ENCODE results near the gene MAPK10.
"Not testable (repeated sequence)": the region's sequence is repeated elsewhere in the genome, so short reads cannot be mapped to it uniquely, and the experiment has no call there.

Gene MAPK10

DNA sequence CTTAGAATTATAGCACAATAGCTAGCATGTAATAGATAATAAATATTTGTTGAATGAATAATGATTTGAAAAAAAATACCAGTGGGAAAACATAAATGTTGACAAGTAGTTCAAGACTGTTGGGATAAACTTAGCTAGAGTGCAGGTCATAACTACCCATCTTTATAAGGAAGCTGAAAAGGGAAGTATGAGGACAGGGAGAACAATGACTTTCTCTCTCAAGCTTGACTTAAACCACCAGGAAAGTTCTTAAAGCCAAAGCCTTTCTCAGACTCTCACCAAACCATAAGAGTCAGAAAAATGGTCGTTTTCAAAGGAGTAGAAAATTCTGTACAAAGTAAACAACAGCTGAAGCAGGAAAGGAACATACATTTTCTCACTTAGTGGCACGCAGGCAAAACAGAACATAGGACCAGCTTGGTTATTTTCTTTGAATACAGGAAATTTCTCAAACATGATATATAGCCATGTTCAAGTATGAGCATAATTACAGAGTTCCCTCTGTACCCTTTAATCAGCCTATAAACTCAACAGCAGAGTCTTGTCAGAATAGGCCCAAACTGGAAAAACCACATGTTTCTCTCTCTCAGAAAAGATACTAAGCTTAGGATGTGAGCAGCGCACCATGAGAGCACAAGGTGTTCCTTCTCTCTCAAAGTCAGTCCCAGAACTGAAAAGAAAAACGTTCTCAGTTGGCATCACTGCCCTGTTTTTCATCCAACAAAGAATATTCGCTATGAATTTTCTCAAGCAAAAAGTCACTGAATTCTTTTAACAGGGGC lies 28.7 kb downstream of the MAPK10 start:
- Histone ChIP-seq H3K36me3 (ENCODE audit: insufficient read depth, low read length) (peaks cover 30% of the 10 kb centered on the region), H2AFZ (ENCODE audit: low read depth, low read length) (no peak overlapping the region), H3K27me3 (ENCODE audit: insufficient read depth, low read length) (no peaks in the 10 kb centered on the region), H3K4me1 (ENCODE audit: insufficient read depth, low read length) (no peaks in the 10 kb centered on the region), H3K4me3 (ENCODE audit: low read length) (no peak overlapping the region), H3K9me3 (ENCODE audit: low read length) (peaks cover 2% of the 10 kb centered on the region)

DNA sequence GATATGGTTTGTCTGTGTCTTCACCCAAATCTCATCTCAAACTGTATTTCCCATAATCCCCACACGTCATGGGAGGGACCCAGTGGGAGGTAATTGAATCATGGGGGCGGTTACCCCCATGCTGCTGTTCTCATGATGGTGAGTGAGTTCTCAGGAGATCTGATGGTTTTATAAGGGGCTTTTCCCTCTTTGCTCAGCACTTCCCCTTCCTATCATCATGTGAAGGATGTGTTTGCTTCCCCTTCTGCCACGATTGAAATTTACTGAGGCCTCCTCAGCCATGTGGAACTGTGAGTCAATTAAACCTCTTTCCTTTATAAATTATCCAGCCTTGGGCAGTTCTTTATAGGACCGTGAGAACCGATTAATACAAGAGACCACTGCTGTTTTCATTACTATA lies 29.4 kb downstream of the MAPK10 start:
- H3K4me1 ChIP-seq (ENCODE audit: insufficient read depth, low read length); H3K4me3 ChIP-seq (ENCODE audit: low read length); H2AFZ ChIP-seq (ENCODE audit: low read depth, low read length); H3K9me3 ChIP-seq (ENCODE audit: low read length); H3K27me3 ChIP-seq (ENCODE audit: insufficient read depth, low read length): not testable (repeated sequence)
- H3K36me3 ChIP-seq (ENCODE audit: insufficient read depth, low read length) = peaks cover 25% of the 10 kb centered on the region

DNA sequence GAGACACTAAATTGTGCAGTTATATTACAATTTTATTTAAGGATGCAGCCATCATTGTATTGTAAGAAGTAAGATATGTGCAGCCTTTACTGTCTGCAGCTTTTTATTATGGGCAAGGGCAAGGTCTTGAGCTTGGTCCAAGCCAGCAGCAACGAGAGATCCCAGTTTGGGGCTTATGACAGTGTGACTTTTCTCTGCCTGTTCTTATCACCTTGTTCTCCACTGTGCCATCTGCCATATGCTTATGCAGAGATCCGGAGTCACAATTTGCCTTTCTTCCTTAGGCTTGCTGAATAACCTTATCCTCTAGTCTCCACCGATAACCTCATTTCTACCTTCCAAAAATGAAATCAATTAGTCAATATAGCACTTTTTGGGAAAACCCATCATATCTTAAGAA lies 30.4 kb downstream of the MAPK10 start:
- H3K4me3 ChIP-seq (ENCODE audit: low read length) = no peak overlapping the region
- H3K4me1 ChIP-seq (ENCODE audit: insufficient read depth, low read length) = no peaks in the 10 kb centered on the region
- no peaks in the 10 kb centered on the region for H3K27me3 ChIP-seq (ENCODE audit: insufficient read depth, low read length)
- no peak overlapping the region for H2AFZ ChIP-seq (ENCODE audit: low read depth, low read length)
- peaks cover 18% of the 10 kb centered on the region for H3K36me3 ChIP-seq (ENCODE audit: insufficient read depth, low read length)
- no peaks in the 10 kb centered on the region for H3K9me3 ChIP-seq (ENCODE audit: low read length)

DNA sequence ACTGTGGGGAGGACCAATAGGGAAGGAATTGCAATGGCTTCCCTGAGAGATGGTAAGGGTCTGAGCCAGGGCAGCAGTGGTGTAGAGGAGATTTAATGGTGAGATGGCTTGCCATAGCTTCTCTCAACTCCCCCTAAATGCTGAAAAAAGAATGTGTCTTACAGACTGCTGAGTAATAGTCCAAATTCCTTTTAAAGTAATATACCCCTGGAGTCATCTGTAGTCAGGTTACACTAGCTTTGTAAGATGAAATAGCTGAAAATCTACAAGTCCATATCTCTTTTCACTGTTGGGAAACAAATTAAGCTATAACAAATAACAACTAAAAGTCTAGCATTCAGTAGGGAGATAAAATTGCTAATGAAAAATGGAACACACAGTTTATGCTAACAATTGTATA lies 33.5 kb downstream of the MAPK10 start:
- Histone ChIP-seq H3K4me1 (ENCODE audit: insufficient read depth, low read length) (no peaks in the 10 kb centered on the region), H3K9me3 (ENCODE audit: low read length) (peaks cover 5% of the 10 kb centered on the region), H3K27me3 (ENCODE audit: insufficient read depth, low read length) (no peaks in the 10 kb centered on the region), H3K4me3 (ENCODE audit: low read length) (no peak overlapping the region), H2AFZ (ENCODE audit: low read depth, low read length) (no peak overlapping the region), H3K36me3 (ENCODE audit: insufficient read depth, low read length) (peaks cover 14% of the 10 kb centered on the region)

DNA sequence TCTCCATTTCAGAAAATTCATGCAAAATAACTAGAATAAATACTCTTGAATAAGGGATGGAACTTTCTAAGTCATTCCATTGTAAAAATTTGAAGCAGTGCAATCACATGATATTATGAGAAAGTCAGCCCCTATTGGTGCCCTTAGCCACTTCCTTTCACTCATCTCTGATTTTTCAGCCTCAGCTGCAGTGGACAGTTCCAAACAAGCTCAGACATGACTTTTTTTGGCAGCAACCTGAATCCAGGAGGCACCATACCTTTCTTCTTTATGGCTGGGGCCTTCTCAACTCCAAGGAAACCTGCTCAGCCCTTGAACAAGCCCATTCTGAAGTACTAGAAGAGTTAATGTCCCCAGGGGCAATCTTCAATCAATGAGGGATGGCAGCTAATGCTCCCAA lies 40.5 kb downstream of the MAPK10 start:
- Histone ChIP-seq H3K36me3 (ENCODE audit: insufficient read depth, low read length) (peaks cover 10% of the 10 kb centered on the region), H3K4me1 (ENCODE audit: insufficient read depth, low read length) (no peaks in the 10 kb centered on the region), H3K4me3 (ENCODE audit: low read length) (no peak overlapping the region), H3K9me3 (ENCODE audit: low read length) (peaks cover 7% of the 10 kb centered on the region), H3K27me3 (ENCODE audit: insufficient read depth, low read length) (no peaks in the 10 kb centered on the region), H2AFZ (ENCODE audit: low read depth, low read length) (no peak overlapping the region)

DNA sequence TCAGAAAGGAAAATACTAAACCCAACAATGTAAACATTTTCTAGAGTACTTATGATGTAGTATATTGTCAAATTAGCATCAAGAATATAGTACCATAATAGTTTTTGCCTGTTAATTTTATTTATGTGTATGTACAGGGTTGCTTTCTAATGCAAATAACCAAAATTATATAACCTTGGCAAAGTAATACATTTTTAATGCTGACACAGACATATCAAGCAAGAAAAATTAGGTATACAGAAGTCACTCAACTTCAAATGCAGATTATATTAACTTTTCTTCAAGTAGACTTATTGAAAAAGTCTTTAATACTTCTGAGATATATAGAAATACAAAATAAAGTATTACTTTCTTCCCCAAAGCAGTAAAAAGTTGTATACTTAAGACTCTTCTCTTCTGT lies 44.3 kb downstream of the MAPK10 start:
- Histone ChIP-seq H3K4me3 (ENCODE audit: low read length) (no peak overlapping the region), H2AFZ (ENCODE audit: low read depth, low read length) (no peak overlapping the region), H3K27me3 (ENCODE audit: insufficient read depth, low read length) (no peaks in the 10 kb centered on the region), H3K36me3 (ENCODE audit: insufficient read depth, low read length) (peaks cover 9% of the 10 kb centered on the region), H3K4me1 (ENCODE audit: insufficient read depth, low read length) (no peaks in the 10 kb centered on the region), H3K9me3 (ENCODE audit: low read length) (peaks cover 2% of the 10 kb centered on the region)

DNA sequence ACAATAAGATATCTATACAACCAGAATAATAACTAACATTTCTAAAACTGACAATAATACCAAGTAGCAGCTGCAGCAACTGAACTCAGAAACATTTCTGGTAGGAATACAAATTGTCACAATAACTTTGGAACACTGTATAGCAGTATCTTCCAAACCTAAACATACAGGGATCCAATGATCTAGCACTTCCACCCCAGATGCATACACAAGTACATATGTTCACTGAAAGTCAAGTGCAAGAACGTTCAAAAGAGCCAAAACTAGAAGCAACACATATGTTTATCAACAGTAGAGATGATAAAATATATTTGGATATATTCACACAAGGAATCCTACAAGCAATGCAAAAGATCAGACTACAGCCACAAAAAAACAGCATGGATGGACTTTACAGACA lies 46.2 kb downstream of the MAPK10 start:
- no peaks in the 10 kb centered on the region for H3K4me1 ChIP-seq (ENCODE audit: insufficient read depth, low read length)
- no peak overlapping the region for H2AFZ ChIP-seq (ENCODE audit: low read depth, low read length)
- H3K9me3 ChIP-seq (ENCODE audit: low read length) = no peaks in the 10 kb centered on the region
- H3K4me3 ChIP-seq (ENCODE audit: low read length) = no peak overlapping the region
- H3K27me3 ChIP-seq (ENCODE audit: insufficient read depth, low read length) = no peaks in the 10 kb centered on the region
- H3K36me3 ChIP-seq (ENCODE audit: insufficient read depth, low read length) = peaks cover 5% of the 10 kb centered on the region

DNA sequence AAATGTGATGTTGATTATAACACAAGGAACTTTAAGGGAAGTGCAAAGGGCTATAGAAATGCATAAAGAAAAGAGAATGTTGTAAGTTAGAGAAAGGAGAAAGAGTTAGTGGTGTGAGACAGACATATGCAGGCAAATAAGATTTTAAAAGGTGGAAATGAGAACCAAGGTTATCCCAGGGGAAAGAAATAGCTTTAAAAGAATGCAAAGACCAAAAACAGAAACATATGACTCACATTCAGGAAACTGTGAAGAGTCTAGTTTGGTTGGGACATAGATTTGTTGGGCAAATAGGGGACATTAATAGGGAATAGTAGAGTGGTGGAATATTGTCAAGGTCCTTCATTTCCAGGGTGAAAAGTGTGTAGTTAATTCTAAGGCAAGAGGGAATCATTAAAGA lies 52.4 kb downstream of the MAPK10 start:
- H3K9me3 ChIP-seq (ENCODE audit: low read length) = peaks cover 9% of the 10 kb centered on the region
- peaks cover 8% of the 10 kb centered on the region for H3K36me3 ChIP-seq (ENCODE audit: insufficient read depth, low read length)
- H3K27me3 ChIP-seq (ENCODE audit: insufficient read depth, low read length) = no peaks in the 10 kb centered on the region
- peaks cover 2% of the 10 kb centered on the region for H3K4me1 ChIP-seq (ENCODE audit: insufficient read depth, low read length)
- no peak overlapping the region for H3K4me3 ChIP-seq (ENCODE audit: low read length)
- H2AFZ ChIP-seq (ENCODE audit: low read depth, low read length) = no peak overlapping the region

DNA sequence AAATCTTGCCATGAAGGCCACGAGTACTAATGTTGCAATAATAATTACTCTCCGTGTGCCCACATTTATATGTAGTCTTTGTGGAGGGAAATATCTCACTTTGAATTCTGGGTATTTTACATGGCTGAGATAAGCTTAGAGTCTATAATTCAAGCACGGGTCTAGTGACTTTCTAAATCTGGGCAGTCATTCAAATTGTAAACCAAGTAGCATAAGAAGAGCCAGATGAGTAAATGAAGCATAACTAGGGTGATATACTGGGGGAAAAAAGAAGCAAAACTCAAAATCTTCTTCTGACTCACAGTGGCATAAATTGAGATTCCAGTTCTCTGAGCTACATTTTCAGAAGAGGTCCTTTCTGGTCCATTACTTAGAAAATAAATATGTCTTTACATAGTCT lies 53.0 kb downstream of the MAPK10 start:
- no peaks in the 10 kb centered on the region for H3K27me3 ChIP-seq (ENCODE audit: insufficient read depth, low read length)
- H2AFZ ChIP-seq (ENCODE audit: low read depth, low read length) = no peak overlapping the region
- peaks cover 4% of the 10 kb centered on the region for H3K4me1 ChIP-seq (ENCODE audit: insufficient read depth, low read length)
- peaks cover 12% of the 10 kb centered on the region for H3K9me3 ChIP-seq (ENCODE audit: low read length)
- peaks cover 8% of the 10 kb centered on the region for H3K36me3 ChIP-seq (ENCODE audit: insufficient read depth, low read length)
- no peak overlapping the region for H3K4me3 ChIP-seq (ENCODE audit: low read length)

DNA sequence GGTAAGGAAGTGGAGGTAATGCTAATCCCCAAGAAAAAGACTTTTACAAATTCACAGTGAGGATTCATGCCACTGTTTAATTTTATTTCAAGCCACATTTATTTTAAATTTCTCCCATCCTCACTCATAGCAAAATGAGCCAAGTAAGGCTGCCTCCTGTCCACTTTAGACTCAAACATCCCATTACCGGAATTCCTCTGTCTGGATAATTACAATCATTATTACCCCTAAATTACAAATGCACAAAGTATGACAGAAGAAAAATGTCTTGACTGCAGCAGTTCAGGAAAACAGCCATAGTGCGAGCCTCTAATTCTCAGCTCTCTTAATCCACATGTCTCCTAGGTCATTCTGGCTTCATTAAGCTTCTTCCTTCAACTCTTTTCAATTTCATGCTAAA lies 57.0 kb downstream of the MAPK10 start:
- H3K27me3 ChIP-seq (ENCODE audit: insufficient read depth, low read length) = no peaks in the 10 kb centered on the region
- H2AFZ ChIP-seq (ENCODE audit: low read depth, low read length) = no peak overlapping the region
- peaks cover 4% of the 10 kb centered on the region for H3K4me1 ChIP-seq (ENCODE audit: insufficient read depth, low read length)
- no peak overlapping the region for H3K4me3 ChIP-seq (ENCODE audit: low read length)
- H3K36me3 ChIP-seq (ENCODE audit: insufficient read depth, low read length) = peaks cover 18% of the 10 kb centered on the region
- H3K9me3 ChIP-seq (ENCODE audit: low read length) = peaks cover 24% of the 10 kb centered on the region

DNA sequence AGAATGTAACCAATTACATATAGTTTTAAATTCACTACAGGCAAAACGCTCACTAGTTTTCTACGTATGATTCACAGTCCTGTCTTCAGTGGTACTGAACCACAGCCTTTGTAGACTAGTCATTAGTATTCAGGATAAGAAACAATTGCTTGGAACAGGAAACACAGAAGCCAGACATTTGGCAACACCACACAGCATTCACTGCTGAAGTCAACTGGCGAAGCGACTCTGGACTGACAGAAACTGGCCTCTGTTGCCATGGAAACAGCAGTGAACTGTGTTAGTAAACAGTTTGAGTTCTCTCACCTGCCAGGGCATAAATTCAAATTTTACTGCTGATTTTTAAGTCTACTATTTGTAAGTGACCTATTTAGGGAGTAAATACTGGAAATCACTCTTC lies 57.6 kb downstream of the MAPK10 start:
- Histone ChIP-seq H3K36me3 (ENCODE audit: insufficient read depth, low read length) (peaks cover 19% of the 10 kb centered on the region), H3K4me1 (ENCODE audit: insufficient read depth, low read length) (peaks cover 3% of the 10 kb centered on the region), H2AFZ (ENCODE audit: low read depth, low read length) (no peak overlapping the region), H3K9me3 (ENCODE audit: low read length) (peaks cover 25% of the 10 kb centered on the region), H3K27me3 (ENCODE audit: insufficient read depth, low read length) (no peaks in the 10 kb centered on the region), H3K4me3 (ENCODE audit: low read length) (no peak overlapping the region)

DNA sequence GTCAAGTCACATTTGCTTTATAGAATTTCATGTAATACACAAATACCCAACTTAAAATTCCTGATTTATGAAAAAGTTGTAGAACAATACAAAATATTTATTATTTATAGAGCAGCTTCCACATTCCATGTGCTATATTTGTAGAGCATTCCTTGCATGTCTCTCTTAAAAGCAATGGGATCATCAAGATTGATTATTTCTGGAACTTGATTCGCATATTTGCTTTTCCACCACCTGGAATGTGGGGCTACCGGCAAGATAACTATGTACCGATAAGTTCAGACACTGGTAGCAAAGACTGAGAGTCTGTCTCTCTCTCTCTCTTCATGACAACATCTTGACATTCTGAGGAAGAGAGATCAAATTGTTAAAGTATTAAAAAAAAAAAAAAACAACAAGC lies 59.3 kb downstream of the MAPK10 start:
- H3K4me3 ChIP-seq (ENCODE audit: low read length) = no peak overlapping the region
- peaks cover 24% of the 10 kb centered on the region for H3K9me3 ChIP-seq (ENCODE audit: low read length)
- H3K4me1 ChIP-seq (ENCODE audit: insufficient read depth, low read length) = peaks cover 2% of the 10 kb centered on the region
- H3K27me3 ChIP-seq (ENCODE audit: insufficient read depth, low read length) = no peaks in the 10 kb centered on the region
- H3K36me3 ChIP-seq (ENCODE audit: insufficient read depth, low read length) = peaks cover 28% of the 10 kb centered on the region
- no peak overlapping the region for H2AFZ ChIP-seq (ENCODE audit: low read depth, low read length)

DNA sequence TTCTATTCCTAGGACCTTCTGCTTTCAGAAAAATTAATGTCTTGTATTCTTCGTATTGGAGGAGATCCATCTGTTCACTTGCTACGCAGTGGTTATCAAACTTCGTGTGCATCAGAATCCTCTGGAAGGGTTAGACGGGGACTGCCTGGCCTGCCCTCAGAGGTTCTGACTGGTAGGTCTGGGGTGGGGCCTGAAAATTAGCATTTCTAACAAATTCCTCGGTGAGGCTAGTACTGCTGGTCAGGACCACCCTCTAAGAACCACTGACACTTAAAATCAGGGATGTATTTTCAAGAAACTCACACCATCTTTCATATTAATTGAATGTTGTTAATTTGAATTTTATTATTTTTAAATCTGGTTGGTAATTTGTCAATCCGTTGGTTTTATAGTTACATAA lies 63.0 kb downstream of the MAPK10 start:
- H3K4me3 ChIP-seq (ENCODE audit: low read length) = no peak overlapping the region
- H3K27me3 ChIP-seq (ENCODE audit: insufficient read depth, low read length) = no peaks in the 10 kb centered on the region
- no peaks in the 10 kb centered on the region for H3K4me1 ChIP-seq (ENCODE audit: insufficient read depth, low read length)
- peaks cover 20% of the 10 kb centered on the region for H3K9me3 ChIP-seq (ENCODE audit: low read length)
- no peak overlapping the region for H2AFZ ChIP-seq (ENCODE audit: low read depth, low read length)
- peaks cover 37% of the 10 kb centered on the region for H3K36me3 ChIP-seq (ENCODE audit: insufficient read depth, low read length)

DNA sequence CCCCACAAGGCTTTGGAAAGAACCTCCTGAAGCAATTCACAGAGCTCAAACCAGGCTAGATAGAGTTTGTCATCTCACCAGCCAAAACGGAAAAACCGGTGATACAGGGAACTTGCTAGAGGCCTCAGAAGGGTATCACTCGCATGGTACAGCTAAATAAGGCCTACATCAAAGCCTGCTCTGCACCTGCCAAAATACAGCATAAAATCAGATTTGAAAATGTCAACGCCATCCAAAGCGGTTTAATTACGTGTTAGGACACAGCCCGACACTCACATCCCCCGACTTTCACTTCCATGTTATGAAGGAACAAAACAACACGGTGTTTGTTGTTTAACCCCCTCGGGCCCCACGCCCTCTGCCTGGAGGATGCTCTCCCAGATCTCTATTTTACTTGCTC lies 65.0 kb downstream of the MAPK10 start:
- Histone ChIP-seq H2AFZ (ENCODE audit: low read depth, low read length) (no peak overlapping the region), H3K4me1 (ENCODE audit: insufficient read depth, low read length) (no peaks in the 10 kb centered on the region), H3K4me3 (ENCODE audit: low read length) (no peak overlapping the region), H3K27me3 (ENCODE audit: insufficient read depth, low read length) (no peaks in the 10 kb centered on the region), H3K36me3 (ENCODE audit: insufficient read depth, low read length) (peaks cover 37% of the 10 kb centered on the region), H3K9me3 (ENCODE audit: low read length) (peaks cover 12% of the 10 kb centered on the region)
